ENCODE data around the gene MRPL37. TPM values are rescaled to one million over a fixed set of nuclear protein-coding genes. Genes with fewer than 3 reads are reported as not detected.

Gene MRPL37
- polyA plus RNA-seq, 1 donor (not counting 4 experiments of a cell fraction or from before 2014, with no cell fraction given) = 30.9 TPM

- no peak overlapping the region for H3K27ac ChIP-seq (ENCODE audit: control insufficient read depth, insufficient read depth, low read length)
- no peak overlapping the region for H3K4me3 ChIP-seq (ENCODE audit: control insufficient read depth in 2 of 3, extremely low read depth in 1 of 3, insufficient read depth in 2 of 3, low read depth in 1 of 3, low read length in 3 of 3)
- H3K9me1 ChIP-seq (ENCODE audit: control insufficient read depth, extremely low read depth, insufficient read depth, low read length) = no peaks in the 10 kb centered on the region
- H2AFZ ChIP-seq (ENCODE audit: control insufficient read depth, low read length) = no peak overlapping the region
- DNase-seq (ENCODE audit: low read depth, low spot score) = no peak
- no peak for FAIRE-seq
- no peaks in the 10 kb centered on the region for H4K20me1 ChIP-seq (ENCODE audit: control insufficient read depth, extremely low read depth, insufficient read depth, low read length)
- no peak for TF ChIP-seq EZH2 (IDR thresholded peaks at IDR 0.05; ENCODE audit: low read length)
- TF ChIP-seq, protein P1, sequence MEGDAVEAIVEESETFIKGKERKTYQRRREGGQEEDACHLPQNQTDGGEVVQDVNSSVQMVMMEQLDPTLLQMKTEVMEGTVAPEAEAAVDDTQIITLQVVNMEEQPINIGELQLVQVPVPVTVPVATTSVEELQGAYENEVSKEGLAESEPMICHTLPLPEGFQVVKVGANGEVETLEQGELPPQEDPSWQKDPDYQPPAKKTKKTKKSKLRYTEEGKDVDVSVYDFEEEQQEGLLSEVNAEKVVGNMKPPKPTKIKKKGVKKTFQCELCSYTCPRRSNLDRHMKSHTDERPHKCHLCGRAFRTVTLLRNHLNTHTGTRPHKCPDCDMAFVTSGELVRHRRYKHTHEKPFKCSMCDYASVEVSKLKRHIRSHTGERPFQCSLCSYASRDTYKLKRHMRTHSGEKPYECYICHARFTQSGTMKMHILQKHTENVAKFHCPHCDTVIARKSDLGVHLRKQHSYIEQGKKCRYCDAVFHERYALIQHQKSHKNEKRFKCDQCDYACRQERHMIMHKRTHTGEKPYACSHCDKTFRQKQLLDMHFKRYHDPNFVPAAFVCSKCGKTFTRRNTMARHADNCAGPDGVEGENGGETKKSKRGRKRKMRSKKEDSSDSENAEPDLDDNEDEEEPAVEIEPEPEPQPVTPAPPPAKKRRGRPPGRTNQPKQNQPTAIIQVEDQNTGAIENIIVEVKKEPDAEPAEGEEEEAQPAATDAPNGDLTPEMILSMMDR (optimal IDR thresholded peaks at IDR 0.05 in 1 of 3, IDR thresholded peaks at IDR 0.05 in 1 of 3, conservative IDR thresholded peaks at IDR 0.05 in 1 of 3; ENCODE audit: extremely low read depth in 1 of 3, insufficient read depth in 2 of 3, low read length in 3 of 3) = no peak
- H3K9me3 ChIP-seq (ENCODE audit: control insufficient read depth, low read depth, low read length) = no peaks in the 10 kb centered on the region
- dilution Hi-C loops (cut with MboI; ENCODE audit: extremely low pct_ligation_motif_present, low sequenced_read_pairs) = no loop called here
- no peak overlapping the region for H3K9ac ChIP-seq (ENCODE audit: control insufficient read depth, extremely low read depth, insufficient read depth, low read length)
- no peaks in the 10 kb centered on the region for H3K27me3 ChIP-seq (ENCODE audit: control insufficient read depth, extremely low read depth, insufficient read depth, low read length)
- H3K4me1 ChIP-seq (ENCODE audit: control insufficient read depth, extremely low read depth, insufficient read depth, low read length) = no peaks in the 10 kb centered on the region
- H3K4me2 ChIP-seq (ENCODE audit: control insufficient read depth, extremely low read depth, insufficient read depth, low read depth, low read length) = no peak overlapping the region
- peaks cover 23 to 43% of the 10 kb centered on the region in 2 experiments for H3K36me3 ChIP-seq (ENCODE audit: control insufficient read depth in 2 of 2, extremely low read depth in 1 of 2, insufficient read depth in 2 of 2, low read length in 2 of 2)
- H3K79me2 ChIP-seq (ENCODE audit: control insufficient read depth, insufficient read depth, low read length) = no peaks in the 10 kb centered on the region
These were observed 19.1 kb downstream of the MRPL37 start for GRCh38 chr1:54218883-54219687.

- Histone ChIP-seq H3K4me1 (ENCODE audit: control insufficient read depth, extremely low read depth, insufficient read depth, low read length) (no peaks in the 10 kb centered on the region), H3K36me3 (ENCODE audit: control insufficient read depth in 2 of 2, extremely low read depth in 1 of 2, insufficient read depth in 2 of 2, low read length in 2 of 2) (peaks cover 23 to 43% of the 10 kb centered on the region in 2 experiments), H3K4me3 (ENCODE audit: control insufficient read depth in 2 of 3, extremely low read depth in 1 of 3, insufficient read depth in 2 of 3, low read depth in 1 of 3, low read length in 3 of 3) (no peak overlapping the region), H3K9ac (ENCODE audit: control insufficient read depth, extremely low read depth, insufficient read depth, low read length) (no peak overlapping the region), H2AFZ (ENCODE audit: control insufficient read depth, low read length) (no peak overlapping the region), H3K79me2 (ENCODE audit: control insufficient read depth, insufficient read depth, low read length) (no peaks in the 10 kb centered on the region), H3K27me3 (ENCODE audit: control insufficient read depth, extremely low read depth, insufficient read depth, low read length) (no peaks in the 10 kb centered on the region), H4K20me1 (ENCODE audit: control insufficient read depth, extremely low read depth, insufficient read depth, low read length) (no peaks in the 10 kb centered on the region), H3K27ac (ENCODE audit: control insufficient read depth, insufficient read depth, low read length) (no peak overlapping the region), H3K9me1 (ENCODE audit: control insufficient read depth, extremely low read depth, insufficient read depth, low read length) (no peaks in the 10 kb centered on the region), H3K4me2 (ENCODE audit: control insufficient read depth, extremely low read depth, insufficient read depth, low read depth, low read length) (no peak overlapping the region), H3K9me3 (ENCODE audit: control insufficient read depth, low read depth, low read length) (no peaks in the 10 kb centered on the region)
- no peak for FAIRE-seq
- DNase-seq (ENCODE audit: low read depth, low spot score) = no peak
- TF ChIP-seq, protein P1 (optimal IDR thresholded peaks at IDR 0.05 in 1 of 3, IDR thresholded peaks at IDR 0.05 in 1 of 3, conservative IDR thresholded peaks at IDR 0.05 in 1 of 3; ENCODE audit: extremely low read depth in 1 of 3, insufficient read depth in 2 of 3, low read length in 3 of 3) = no peak
- no peak for TF ChIP-seq EZH2 (IDR thresholded peaks at IDR 0.05; ENCODE audit: low read length)
- dilution Hi-C loops (cut with MboI; ENCODE audit: extremely low pct_ligation_motif_present, low sequenced_read_pairs) = no loop called here
These were observed 19.7 kb downstream of the MRPL37 start for GRCh38 chr1:54219688-54220003.

Measured in keratinocyte (primary cell).